ENCODE measurements around the gene HLA-DQB2. TPM values are rescaled to one million over a fixed set of nuclear protein-coding genes. Genes with fewer than 3 reads are reported as not detected.
"Not testable (repeated sequence)": the region's sequence is repeated elsewhere in the genome, so short reads cannot be mapped to it uniquely, and the experiment has no call there.

Gene HLA-DQB2
- total RNA-seq, 1 donor from 2014 or later = not detected

- Histone ChIP-seq H3K36me3 (ENCODE audit: control insufficient read depth, insufficient read depth, low read length) (no peaks in the 10 kb centered on the region), H3K4me3 (ENCODE audit: low read depth, low read length) (no peak overlapping the region), H3K27me3 (ENCODE audit: control insufficient read depth, insufficient read depth, low read length) (peaks cover 9% of the 10 kb centered on the region)
- DNase-seq (ENCODE audit: low read depth) = no peak
- no peak for TF ChIP-seq CTCF (IDR thresholded peaks at IDR 0.05; ENCODE audit: insufficient read depth, low read length, poor library complexity, severe bottlenecking)
Measured at GRCh38 chr6:32764048-32764447, 716 bp upstream of the HLA-DQB2 start.

- Histone ChIP-seq H3K36me3 (ENCODE audit: control insufficient read depth, insufficient read depth, low read length) (no peaks in the 10 kb centered on the region), H3K27me3 (ENCODE audit: control insufficient read depth, insufficient read depth, low read length) (peaks cover 9% of the 10 kb centered on the region), H3K4me3 (ENCODE audit: low read depth, low read length) (no peak overlapping the region)
- DNase-seq (ENCODE audit: low read depth) = no peak
- no peak for TF ChIP-seq CTCF (IDR thresholded peaks at IDR 0.05; ENCODE audit: insufficient read depth, low read length, poor library complexity, severe bottlenecking)
Measured at GRCh38 chr6:32761548-32761947, 1.8 kb downstream of the HLA-DQB2 start.

GRCh38 chr6:32761072-32761471 is 2.3 kb downstream of the HLA-DQB2 start:
- DNase-seq (ENCODE audit: low read depth) = no peak
- H3K27me3 ChIP-seq (ENCODE audit: control insufficient read depth, insufficient read depth, low read length) = peaks cover 9% of the 10 kb centered on the region

GRCh38 chr6:32759669-32760068 is 3.7 kb downstream of the HLA-DQB2 start:
- Histone ChIP-seq H3K4me3 (ENCODE audit: low read depth, low read length) (no peak overlapping the region), H3K36me3 (ENCODE audit: control insufficient read depth, insufficient read depth, low read length) (no peaks in the 10 kb centered on the region), H3K27me3 (ENCODE audit: control insufficient read depth, insufficient read depth, low read length) (peaks cover 13% of the 10 kb centered on the region)
- DNase-seq (ENCODE audit: low read depth) = no peak
- TF ChIP-seq CTCF (IDR thresholded peaks at IDR 0.05; ENCODE audit: insufficient read depth, low read length, poor library complexity, severe bottlenecking) = no peak

More at GRCh38 chr6:32761072-32761471, 2.3 kb downstream of the HLA-DQB2 start:
- TF ChIP-seq CTCF (IDR thresholded peaks at IDR 0.05; ENCODE audit: insufficient read depth, low read length, poor library complexity, severe bottlenecking) = no peak
- no peaks in the 10 kb centered on the region for H3K36me3 ChIP-seq (ENCODE audit: control insufficient read depth, insufficient read depth, low read length)
- no peak overlapping the region for H3K4me3 ChIP-seq (ENCODE audit: low read depth, low read length)

- H3K27me3 ChIP-seq (ENCODE audit: control insufficient read depth, insufficient read depth, low read length) = peaks cover 4% of the 10 kb centered on the region
- TF ChIP-seq CTCF (IDR thresholded peaks at IDR 0.05; ENCODE audit: insufficient read depth, low read length, poor library complexity, severe bottlenecking) = no peak
- no peaks in the 10 kb centered on the region for H3K36me3 ChIP-seq (ENCODE audit: control insufficient read depth, insufficient read depth, low read length)
Measured at GRCh38 chr6:32752580-32752979, 10.8 kb downstream of the HLA-DQB2 start.

GRCh38 chr6:32745649-32746048 is 17.7 kb downstream of the HLA-DQB2 start:
- H3K36me3 ChIP-seq (ENCODE audit: control insufficient read depth, insufficient read depth, low read length); H3K4me3 ChIP-seq (ENCODE audit: low read depth, low read length); H3K27me3 ChIP-seq (ENCODE audit: control insufficient read depth, insufficient read depth, low read length); DNase-seq (ENCODE audit: low read depth): not testable (repeated sequence)

More at GRCh38 chr6:32752580-32752979, 10.8 kb downstream of the HLA-DQB2 start:
- no peak for DNase-seq (ENCODE audit: low read depth)
- H3K4me3 ChIP-seq (ENCODE audit: low read depth, low read length) = no peak overlapping the region
